Activated T-cell treated with anti-CD3 and anti-CD28 coated beads, Interleukin-2, amount 50 U/mL, for 4 hours (primary cell): ENCODE results near the gene SH3PXD2A. TPM values are rescaled to one million over a fixed set of nuclear protein-coding genes. Genes with fewer than 3 reads are reported as not detected.

Experiments
- ATAC-seq, 2 donors: fragments of 200-7000 bp; cut with Tn5 transposase; one replicate each; pipeline ENCODE4 v1.10.0; 2021
- DNase-seq: peaks from one replicate; pipeline ENCODE4 v3.0.0-alpha.2; 2020
- H3K27me3 Mint-ChIP-seq: one replicate; pipeline ENCODE4 v1.8.0; 2021; ENCODE audit warnings: low read depth, mixed read lengths
- H3K36me3 Mint-ChIP-seq: one replicate; pipeline ENCODE4 v1.8.0; 2022; ENCODE audit warnings: mixed read lengths; ENCODE audit not compliant: insufficient read depth
- H3K4me1 Mint-ChIP-seq: one replicate; pipeline ENCODE4 v1.8.0; 2021; ENCODE audit warnings: low read depth, mixed read lengths
- H3K4me3 Mint-ChIP-seq: one replicate; pipeline ENCODE4 v1.8.0; 2021; ENCODE audit warnings: mild to moderate bottlenecking, moderate library complexity, mixed read lengths
- H3K9me3 Mint-ChIP-seq: one replicate; pipeline ENCODE4 v1.8.0; 2021; ENCODE audit warnings: mixed read lengths
- total RNA-seq, 3 donors: library from RNA; stranded (reverse); gene quantifications; one replicate each; pipeline ENCODE4 v1.2.1, GENCODE V29; 2021

SH3PXD2A gene, protein sequence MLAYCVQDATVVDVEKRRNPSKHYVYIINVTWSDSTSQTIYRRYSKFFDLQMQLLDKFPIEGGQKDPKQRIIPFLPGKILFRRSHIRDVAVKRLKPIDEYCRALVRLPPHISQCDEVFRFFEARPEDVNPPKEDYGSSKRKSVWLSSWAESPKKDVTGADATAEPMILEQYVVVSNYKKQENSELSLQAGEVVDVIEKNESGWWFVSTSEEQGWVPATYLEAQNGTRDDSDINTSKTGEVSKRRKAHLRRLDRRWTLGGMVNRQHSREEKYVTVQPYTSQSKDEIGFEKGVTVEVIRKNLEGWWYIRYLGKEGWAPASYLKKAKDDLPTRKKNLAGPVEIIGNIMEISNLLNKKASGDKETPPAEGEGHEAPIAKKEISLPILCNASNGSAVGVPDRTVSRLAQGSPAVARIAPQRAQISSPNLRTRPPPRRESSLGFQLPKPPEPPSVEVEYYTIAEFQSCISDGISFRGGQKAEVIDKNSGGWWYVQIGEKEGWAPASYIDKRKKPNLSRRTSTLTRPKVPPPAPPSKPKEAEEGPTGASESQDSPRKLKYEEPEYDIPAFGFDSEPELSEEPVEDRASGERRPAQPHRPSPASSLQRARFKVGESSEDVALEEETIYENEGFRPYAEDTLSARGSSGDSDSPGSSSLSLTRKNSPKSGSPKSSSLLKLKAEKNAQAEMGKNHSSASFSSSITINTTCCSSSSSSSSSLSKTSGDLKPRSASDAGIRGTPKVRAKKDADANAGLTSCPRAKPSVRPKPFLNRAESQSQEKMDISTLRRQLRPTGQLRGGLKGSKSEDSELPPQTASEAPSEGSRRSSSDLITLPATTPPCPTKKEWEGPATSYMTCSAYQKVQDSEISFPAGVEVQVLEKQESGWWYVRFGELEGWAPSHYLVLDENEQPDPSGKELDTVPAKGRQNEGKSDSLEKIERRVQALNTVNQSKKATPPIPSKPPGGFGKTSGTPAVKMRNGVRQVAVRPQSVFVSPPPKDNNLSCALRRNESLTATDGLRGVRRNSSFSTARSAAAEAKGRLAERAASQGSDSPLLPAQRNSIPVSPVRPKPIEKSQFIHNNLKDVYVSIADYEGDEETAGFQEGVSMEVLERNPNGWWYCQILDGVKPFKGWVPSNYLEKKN
- total RNA-seq = 1 to 10 TPM; 2.4 to 2.8 (median 2.4) TPM

DNA sequence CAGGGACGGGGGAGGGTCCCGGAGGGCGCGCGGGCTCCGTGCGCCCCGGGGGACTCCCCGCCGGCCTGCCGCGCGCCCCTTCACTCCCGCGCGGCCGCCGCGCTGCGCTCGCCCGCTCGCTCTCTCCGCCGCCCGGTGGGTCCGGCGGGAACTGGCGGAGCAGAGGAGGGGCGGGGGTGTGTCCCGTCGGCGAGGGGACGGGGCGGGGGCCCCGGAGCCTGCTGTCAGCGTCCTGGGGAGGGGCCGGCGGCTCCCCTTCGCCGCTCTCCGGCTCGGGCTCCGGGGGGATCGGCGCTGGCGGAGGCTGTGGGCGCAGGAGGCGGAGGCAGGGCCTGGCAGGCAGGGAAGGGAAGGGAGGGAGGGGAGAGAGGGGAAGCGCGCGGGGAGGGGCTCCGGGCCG, at the start of gene SH3PXD2A:
Gene SH3PXD2A (minus strand): TSS at position 153 of the 400 bp plus-strand sequence. CDS start 310 bp downstream, outside the sequence.
- Mint-ChIP-seq H3K9me3 (no peaks in the 10 kb centered on the region), H3K36me3 (no peaks in the 10 kb centered on the region), H3K4me1 (peaks cover 14% of the 10 kb centered on the region), H3K27me3 (peaks cover 32% of the 10 kb centered on the region), H3K4me3 (peak within 1 kb of the TSS; percentile 82)
- ATAC-seq (peak; percentile 58 to 70), DNase-seq (no peak)

DNA sequence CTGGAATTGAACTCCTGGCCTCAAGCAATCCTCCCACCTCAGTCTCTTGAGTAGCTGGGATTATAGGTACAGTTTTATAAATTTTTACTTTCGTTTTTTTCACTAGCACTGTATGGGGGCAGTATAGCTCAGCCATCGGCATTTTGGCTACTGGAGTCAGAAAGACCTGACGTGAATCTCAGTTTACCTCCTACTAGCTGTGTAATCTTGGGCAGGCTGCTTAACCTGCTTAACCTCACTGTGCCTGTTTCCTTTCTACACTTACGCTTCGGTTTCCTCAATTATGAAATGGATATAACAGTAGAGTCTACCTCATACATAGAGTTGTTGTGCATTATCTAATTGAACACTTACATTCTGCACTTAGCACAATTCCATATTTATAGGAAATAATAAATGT, 45.9 kb upstream of the SH3PXD2A start:
- peak; percentile 51 to 64 for ATAC-seq
- H3K4me1 Mint-ChIP-seq = peaks cover 40% of the 10 kb centered on the region
- peaks cover 32% of the 10 kb centered on the region for H3K36me3 Mint-ChIP-seq
- DNase-seq = no peak
- H3K9me3 Mint-ChIP-seq = no peaks in the 10 kb centered on the region
- no peaks in the 10 kb centered on the region for H3K27me3 Mint-ChIP-seq
- H3K4me3 Mint-ChIP-seq = peak overlapping the region; percentile 21

DNA sequence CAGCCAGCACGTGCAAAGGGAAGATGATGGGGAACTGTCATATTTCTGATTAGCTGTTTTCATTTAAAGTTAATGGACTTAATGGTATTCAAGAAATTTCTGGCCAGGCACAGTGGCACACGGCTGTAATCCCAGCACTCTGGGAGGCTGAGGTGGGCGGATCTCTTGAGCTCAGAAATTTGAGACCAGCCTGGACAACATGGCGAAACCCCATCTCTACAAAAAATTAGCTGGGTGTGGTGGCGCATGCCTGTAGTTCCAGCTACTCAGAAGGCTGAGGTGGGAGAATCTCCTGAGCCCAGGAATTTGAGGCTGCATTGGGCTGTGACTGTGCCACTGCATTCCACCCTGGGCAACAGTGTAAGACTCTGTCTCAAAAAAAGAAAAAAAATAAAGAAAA, 43.9 kb upstream of the SH3PXD2A start:
- no peak for DNase-seq
- no peaks in the 10 kb centered on the region for H3K9me3 Mint-ChIP-seq
- peaks cover 31% of the 10 kb centered on the region for H3K36me3 Mint-ChIP-seq
- no peaks in the 10 kb centered on the region for H3K27me3 Mint-ChIP-seq
- ATAC-seq = no peak
- peaks cover 45% of the 10 kb centered on the region for H3K4me1 Mint-ChIP-seq
- no peak overlapping the region for H3K4me3 Mint-ChIP-seq

DNA sequence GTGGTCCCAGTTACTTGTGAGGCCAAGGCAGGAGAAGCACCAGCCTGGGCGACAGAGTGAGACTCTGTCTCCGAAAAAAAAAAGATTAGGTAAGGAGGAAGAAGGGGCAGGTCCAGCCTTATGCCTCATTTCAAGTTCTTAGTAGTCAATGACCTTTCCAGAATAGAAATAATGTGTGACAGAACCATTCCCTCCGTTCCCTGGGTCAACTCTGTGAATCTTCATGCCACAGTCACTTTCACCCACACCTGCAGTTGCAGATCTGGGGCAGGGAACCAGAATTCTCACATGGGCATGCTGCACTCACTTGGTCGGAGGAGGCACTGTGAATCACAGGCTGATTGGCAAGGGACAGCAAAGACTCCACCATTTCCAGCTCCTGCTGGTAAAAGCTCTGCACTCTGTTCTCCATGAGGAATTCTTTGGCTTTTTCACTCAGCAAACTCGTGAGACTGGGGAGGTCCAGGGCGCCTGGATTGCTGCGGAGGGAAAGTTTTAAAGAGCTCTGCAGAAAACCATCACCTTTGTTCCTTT, 41.9 kb upstream of the SH3PXD2A start:
- Mint-ChIP-seq H3K4me1 (peaks cover 52% of the 10 kb centered on the region), H3K27me3 (no peaks in the 10 kb centered on the region), H3K4me3 (no peak overlapping the region), H3K36me3 (peaks cover 26% of the 10 kb centered on the region), H3K9me3 (no peaks in the 10 kb centered on the region)
- ATAC-seq (no peak), DNase-seq (no peak)

DNA sequence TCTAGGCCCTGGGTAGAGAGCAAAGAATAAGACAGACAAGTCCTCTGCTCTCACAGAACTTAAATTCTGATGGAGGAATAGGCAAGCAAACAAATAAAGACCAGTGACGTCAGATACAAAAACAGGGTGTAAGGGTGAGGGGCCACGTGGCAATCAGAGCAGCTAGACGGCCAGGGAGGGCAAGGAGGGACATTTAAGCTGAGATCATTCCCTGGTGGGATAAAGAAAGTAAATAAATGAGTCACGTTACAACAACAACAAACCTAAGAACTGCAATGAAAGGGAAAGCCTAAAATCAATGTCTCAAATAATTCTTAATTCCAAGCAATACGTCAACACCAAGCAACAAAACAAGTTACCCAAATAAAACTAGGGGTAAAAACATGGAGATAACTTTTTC, 40.8 kb upstream of the SH3PXD2A start:
- no peak for ATAC-seq
- Mint-ChIP-seq H3K9me3 (no peaks in the 10 kb centered on the region), H3K4me1 (peaks cover 43% of the 10 kb centered on the region), H3K27me3 (no peaks in the 10 kb centered on the region), H3K36me3 (peaks cover 29% of the 10 kb centered on the region), H3K4me3 (no peak overlapping the region)
- no peak for DNase-seq

DNA sequence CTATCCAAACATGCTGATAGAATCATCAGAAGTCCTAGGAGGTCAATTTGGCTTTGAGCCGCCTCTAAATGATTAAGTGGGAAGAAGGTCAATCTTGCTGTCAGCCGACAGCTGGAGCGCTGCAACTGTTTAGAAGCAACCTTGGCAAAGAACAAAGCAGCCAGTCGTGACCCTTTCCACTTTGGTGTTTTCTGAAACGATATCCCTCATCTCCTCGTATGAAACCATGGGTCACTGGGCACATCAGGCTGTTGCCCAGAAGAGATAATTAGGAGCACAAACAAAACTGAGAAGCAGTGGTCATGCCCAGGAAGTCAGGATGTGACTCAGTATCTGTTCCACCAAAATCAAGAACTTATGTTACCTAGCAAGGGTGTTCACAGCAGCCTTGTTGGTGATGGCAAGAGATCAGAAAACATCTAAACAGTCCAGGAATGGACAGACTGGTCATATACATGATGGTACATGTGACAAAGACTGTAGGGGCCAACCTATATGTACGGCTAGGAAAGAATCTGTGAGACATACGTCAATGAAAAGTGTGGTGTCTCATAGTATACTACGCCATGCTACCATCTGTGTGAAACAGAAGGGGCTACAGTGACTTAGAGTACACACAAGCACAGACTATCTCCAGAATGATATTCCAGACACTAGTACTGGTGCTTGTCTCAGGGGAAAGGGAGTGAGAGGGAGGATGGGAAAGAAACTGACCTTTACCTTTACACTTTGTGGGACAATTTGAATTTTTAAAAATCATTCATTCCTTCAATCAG, 40.2 kb upstream of the SH3PXD2A start:
- no peak for DNase-seq
- H3K36me3 Mint-ChIP-seq = peaks cover 32% of the 10 kb centered on the region
- no peaks in the 10 kb centered on the region for H3K9me3 Mint-ChIP-seq
- no peaks in the 10 kb centered on the region for H3K27me3 Mint-ChIP-seq
- peaks cover 41% of the 10 kb centered on the region for H3K4me1 Mint-ChIP-seq
- ATAC-seq = peak in 1 of 2 donors; percentile 54
- no peak overlapping the region for H3K4me3 Mint-ChIP-seq

DNA sequence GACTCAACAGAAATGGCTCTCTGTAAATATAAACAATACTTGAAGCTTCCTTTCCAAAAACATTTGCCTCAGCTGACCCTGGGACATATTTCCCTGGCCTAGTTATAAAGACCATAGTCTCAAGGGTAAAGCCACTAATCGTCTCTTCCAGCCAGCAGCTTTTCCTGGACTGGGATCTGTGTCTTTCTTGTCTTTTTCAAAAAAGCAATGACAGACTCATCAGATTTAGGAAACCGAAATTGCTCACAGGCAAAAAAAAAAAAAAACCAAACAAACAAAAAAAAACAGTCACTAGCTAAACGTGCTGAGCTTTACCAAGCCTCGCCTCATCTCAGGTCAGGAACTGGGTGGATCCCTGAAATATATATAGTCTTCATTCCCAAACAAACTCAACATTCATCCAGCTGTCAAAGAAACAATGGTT, 39.1 kb upstream of the SH3PXD2A start:
- Mint-ChIP-seq H3K9me3 (no peaks in the 10 kb centered on the region), H3K4me1 (peaks cover 47% of the 10 kb centered on the region), H3K4me3 (no peak overlapping the region), H3K27me3 (no peaks in the 10 kb centered on the region), H3K36me3 (peaks cover 30% of the 10 kb centered on the region)
- DNase-seq (no peak), ATAC-seq (no peak)

DNA sequence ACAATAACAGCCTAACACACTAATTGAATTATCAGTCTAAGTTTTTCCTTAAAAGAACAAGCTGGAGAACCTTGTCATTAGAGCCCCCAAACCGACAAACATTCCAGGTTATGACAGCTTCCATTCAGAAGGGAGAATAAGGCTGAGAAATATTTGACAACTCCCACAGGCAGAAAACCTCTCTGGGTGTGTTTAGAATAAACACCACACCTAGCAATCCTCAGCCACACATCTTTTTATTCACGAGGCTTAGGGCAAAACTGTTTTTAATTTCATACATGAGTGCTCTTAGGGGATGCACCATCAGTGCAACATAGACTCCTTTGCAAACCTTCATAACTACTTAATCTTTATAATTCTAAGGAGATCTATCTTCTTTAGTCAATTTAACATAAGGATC, 38.4 kb upstream of the SH3PXD2A start:
- Mint-ChIP-seq H3K4me1 (peaks cover 53% of the 10 kb centered on the region), H3K9me3 (no peaks in the 10 kb centered on the region), H3K36me3 (peaks cover 31% of the 10 kb centered on the region), H3K27me3 (no peaks in the 10 kb centered on the region), H3K4me3 (no peak overlapping the region)
- DNase-seq (no peak), ATAC-seq (no peak)

DNA sequence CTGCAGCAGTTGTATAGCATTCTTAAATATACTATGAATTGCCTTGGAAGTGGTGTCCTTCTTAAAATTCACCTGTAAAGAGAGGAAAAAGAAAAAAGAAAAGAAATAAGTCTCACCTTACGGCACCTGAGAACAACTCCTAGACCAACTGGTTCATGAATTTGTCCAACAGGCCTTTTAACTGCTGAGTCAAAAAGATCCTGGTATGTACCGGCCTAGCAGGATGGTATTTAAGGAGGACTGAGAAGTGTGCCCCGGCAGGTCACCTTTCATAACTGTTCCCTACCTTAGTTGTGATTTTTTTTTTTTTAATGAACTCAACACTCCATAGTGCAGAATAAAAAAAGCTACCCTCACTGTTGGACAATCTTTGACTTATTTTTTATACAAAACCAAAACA, 36.8 kb upstream of the SH3PXD2A start:
- DNase-seq = no peak
- no peak for ATAC-seq
- peaks cover 33% of the 10 kb centered on the region for H3K36me3 Mint-ChIP-seq
- H3K27me3 Mint-ChIP-seq = no peaks in the 10 kb centered on the region
- H3K4me1 Mint-ChIP-seq = peaks cover 56% of the 10 kb centered on the region
- H3K4me3 Mint-ChIP-seq = no peak overlapping the region
- no peaks in the 10 kb centered on the region for H3K9me3 Mint-ChIP-seq

DNA sequence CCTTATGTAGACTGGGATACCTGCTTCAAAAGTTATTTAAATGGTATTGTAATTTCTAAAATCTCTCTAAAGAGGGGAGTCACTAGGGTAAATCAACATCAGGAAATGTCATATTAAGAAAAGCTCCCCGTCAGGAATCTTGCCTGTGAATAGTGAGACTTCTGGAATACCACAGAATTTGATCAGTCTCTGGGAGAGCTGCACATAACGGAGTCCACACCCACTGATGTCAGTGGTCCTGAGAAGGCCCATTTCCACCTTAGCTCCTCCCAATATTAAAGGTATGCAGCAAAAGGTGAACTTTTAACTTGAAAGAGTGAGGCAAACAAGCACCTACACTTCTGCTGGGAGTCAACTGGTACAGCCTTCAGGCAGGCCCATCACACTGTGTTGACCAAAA, 35.3 kb upstream of the SH3PXD2A start:
- Mint-ChIP-seq H3K4me1 (peaks cover 49% of the 10 kb centered on the region), H3K36me3 (peaks cover 31% of the 10 kb centered on the region)

DNA sequence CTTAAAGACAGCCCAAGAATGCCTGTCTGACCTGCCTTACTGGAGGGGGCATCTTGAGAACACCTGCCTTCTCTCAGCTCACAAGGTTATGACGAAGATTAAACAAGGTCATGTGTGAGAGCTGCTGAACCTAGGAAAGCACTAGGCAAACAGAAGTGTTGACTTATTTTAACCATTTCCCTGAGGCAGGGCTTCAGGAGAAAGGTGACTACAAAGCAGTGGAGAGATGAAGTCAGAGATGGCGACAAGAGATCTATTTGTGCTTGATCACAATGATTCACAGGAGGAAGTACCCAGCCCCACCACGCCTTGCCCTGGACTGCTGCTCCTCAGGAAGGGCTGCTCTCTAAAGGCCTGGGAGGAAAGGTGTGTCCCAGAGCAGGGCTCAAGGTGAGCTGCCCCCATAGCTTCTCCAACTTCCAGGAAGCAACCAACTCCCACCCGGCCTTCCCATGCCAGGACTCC, 34.9 kb upstream of the SH3PXD2A start:
- Mint-ChIP-seq H3K4me3 (no peak overlapping the region), H3K27me3 (no peaks in the 10 kb centered on the region), H3K4me1 (peaks cover 44% of the 10 kb centered on the region), H3K9me3 (no peaks in the 10 kb centered on the region), H3K36me3 (peaks cover 28% of the 10 kb centered on the region)
- ATAC-seq = peak; percentile 44 to 65
- no peak for DNase-seq

More for the DNA sequence above, 35.3 kb upstream of the SH3PXD2A start:
- no peak for ATAC-seq
- DNase-seq = no peak
- no peaks in the 10 kb centered on the region for H3K9me3 Mint-ChIP-seq
- no peaks in the 10 kb centered on the region for H3K27me3 Mint-ChIP-seq
- no peak overlapping the region for H3K4me3 Mint-ChIP-seq

DNA sequence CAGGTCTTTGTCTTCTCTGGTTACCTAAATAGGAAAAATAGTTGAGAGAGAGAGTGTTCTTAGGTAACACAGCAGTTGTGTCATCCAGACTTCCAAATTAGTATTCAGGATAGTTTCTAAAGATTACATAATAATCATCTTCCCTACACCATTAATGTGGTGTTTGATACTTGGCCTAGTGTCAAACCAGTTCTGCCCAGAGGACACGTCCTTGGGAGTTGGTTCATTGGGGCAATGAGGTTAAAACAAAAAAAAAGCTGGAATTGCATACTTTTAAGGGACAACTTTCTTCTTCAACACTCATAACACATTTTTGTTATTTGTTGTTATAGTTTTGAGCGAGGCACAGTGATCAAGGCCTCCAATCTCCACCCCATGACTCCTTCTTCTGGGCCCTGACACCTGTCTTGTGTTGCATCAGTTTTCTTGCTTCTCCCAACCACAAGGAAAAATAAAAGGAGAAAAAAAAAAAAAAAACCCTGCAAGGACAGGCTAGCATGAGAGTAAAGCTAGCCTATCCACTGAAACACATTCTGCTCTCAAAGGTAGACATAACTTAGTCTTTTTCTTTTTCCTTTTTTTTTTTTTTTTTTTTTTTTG, 33.8 kb upstream of the SH3PXD2A start:
- H3K4me1 Mint-ChIP-seq = peaks cover 34% of the 10 kb centered on the region
- H3K9me3 Mint-ChIP-seq = no peaks in the 10 kb centered on the region
- peaks cover 31% of the 10 kb centered on the region for H3K36me3 Mint-ChIP-seq
- H3K4me3 Mint-ChIP-seq = no peak overlapping the region
- no peaks in the 10 kb centered on the region for H3K27me3 Mint-ChIP-seq
- ATAC-seq (no peak), DNase-seq (no peak)
